K562 (cell line): ENCODE data around the gene CD82. TPM values are rescaled to one million over a fixed set of nuclear protein-coding genes. Genes with fewer than 3 reads are reported as not detected.

Experiments
- ARID3B ChIP-seq: fragments of 250-450 bp; sonication (Bioruptor Pico); IDR thresholded peaks from 2 replicates; pipeline ENCODE4 v1.4.0; 2020; ENCODE audit warnings: borderline replicate concordance
- NCOR1 ChIP-seq: fragments of 450-650 bp; IDR thresholded peaks from 2 replicates; pipeline ENCODE4 v1.6.1; 2016; ENCODE audit warnings: mild to moderate bottlenecking, moderate library complexity
- NR4A1 ChIP-seq, 2 experiments: fragments of 250-450 bp in 1 of 2; fragments of 450-650 bp in 1 of 2; sonication (Bioruptor Pico) in 1 of 2; IDR thresholded peaks; 2 replicates each; pipeline versions ENCODE4 v1.4.0 to v1.6.1; 2016 to 2020; ENCODE audit warnings: mild to moderate bottlenecking in 2 of 2, missing compliant biosample characterization in 1 of 2, missing genetic modification characterization in 1 of 2, moderate library complexity in 1 of 2
- POLR2G ChIP-seq: fragments of 200-400 bp; formaldehyde crosslinking; IDR thresholded peaks from 2 replicates; pipeline ENCODE4 v1.6.1; 2017; ENCODE audit warnings: low read depth, mild to moderate bottlenecking, antibody characterized with exemption, low read length, moderate library complexity
- RB1 ChIP-seq: fragments of 450-650 bp; IDR thresholded peaks from 2 replicates; pipeline ENCODE4 v1.6.1; 2017; ENCODE audit warnings: low read depth, mild to moderate bottlenecking
- ZNF263 ChIP-seq: sonication (generic); formaldehyde crosslinking; IDR thresholded peaks from 2 replicates; pipeline ENCODE4 v1.8.0; 2022; ENCODE audit warnings: mild to moderate bottlenecking, missing genetic modification reagents, borderline replicate concordance
- ZNF589 ChIP-seq: fragments of 200-800 bp; sonication (Bioruptor generic); IDR thresholded peaks from 2 replicates; pipeline ENCODE4 v1.6.1; 2016; ENCODE audit warnings: low read depth, missing genetic modification characterization, missing compliant biosample characterization
- polyA plus RNA-seq, 8 experiments: library from polyadenylated mRNA; depleted of rRNA in 4 of 8; stranded (reverse) in 5 of 8; unstranded in 3 of 8; fragments of >200 nt; fragmentation: Nextera tagmentation in 2 of 8; fragmentation: Illumina TruSeq in 1 of 8; extraction: Ambion mirVana in 2 of 8; extraction: Trizol in 1 of 8; gene quantifications; 2 replicates each; pipeline versions ENCODE4 v1.2.1 to v1.2.3, GENCODE V29; 2011 to 2014; ENCODE audit warnings: inconsistent platforms in 1 of 8, missing spikeins in 1 of 8
- total RNA-seq, 7 experiments: library from RNA; depleted of rRNA in 6 of 7; stranded (reverse); fragments of >200 nt in 6 of 7; fragmentation: Illumina TruSeq in 2 of 7; extraction: Trizol in 2 of 7; gene quantifications; 2 replicates each; pipeline versions ENCODE4 v1.2.1 to v1.2.3, GENCODE V29; 2011 to 2021; ENCODE audit warnings: low replicate concordance in 1 of 7
- TF ChIP-seq, protein P1 (sequence below), 2 experiments: fragments of 450-650 bp in 1 of 2; sonication (generic) in 1 of 2; formaldehyde crosslinking; conservative IDR thresholded peaks; 2 replicates each; pipeline versions ENCODE4 v1.4.0 to v1.8.1; 2020 to 2022; ENCODE audit warnings: mild to moderate bottlenecking in 1 of 2, missing genetic modification reagents in 1 of 2
- TF ChIP-seq, protein P2 (sequence below): fragments of 200-800 bp; sonication (Bioruptor generic); IDR thresholded peaks from 2 replicates; pipeline ENCODE4 v1.6.1; 2016; ENCODE audit warnings: missing genetic modification characterization, missing compliant biosample characterization

CD82 gene
- total and polyA plus RNA-seq, 9 of the 15 experiments (the other 6 are each of a cell fraction or from before 2014, with no cell fraction given), result 0.27 to 9.4 (median 3.0) TPM

DNA sequence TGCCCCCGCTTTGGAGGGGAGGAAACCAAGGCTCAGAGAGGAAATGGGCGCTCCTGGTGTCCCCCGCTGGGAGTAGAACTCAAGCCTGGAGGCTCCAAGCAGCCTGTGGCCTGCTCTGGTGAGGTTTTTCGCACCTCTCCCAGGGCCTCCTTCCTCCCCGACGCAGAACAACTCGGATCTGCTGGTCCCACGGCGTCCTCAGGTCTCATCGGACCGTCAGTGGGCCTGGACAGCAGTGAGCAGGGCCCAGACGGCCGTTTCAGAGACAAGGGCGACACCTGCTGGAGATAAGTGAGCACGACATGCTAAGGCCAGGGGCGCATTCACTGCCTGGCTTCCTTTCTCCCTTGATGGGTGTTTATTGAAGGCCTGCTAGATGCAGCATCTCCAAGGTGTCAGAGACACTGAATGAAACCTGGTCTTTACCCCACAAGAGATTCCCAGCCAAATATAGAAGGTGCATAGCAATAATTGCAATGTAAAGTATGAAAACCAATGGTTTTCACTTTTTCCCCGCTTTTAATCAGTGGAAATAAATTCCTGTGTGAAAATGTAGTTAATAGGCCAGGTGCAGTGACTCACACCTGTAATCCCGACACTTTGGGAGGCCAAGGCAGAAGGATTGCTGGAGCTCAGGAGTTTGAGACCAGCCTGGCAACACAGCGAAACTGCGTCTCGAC, 26.9 kb upstream of the CD82 start (continued):
- 0 out of 2 replicates have a peak, but pooled peaks have one; percentile 13 for TF ChIP-seq ZNF589 (CRISPR knock-in tag)
- TF ChIP-seq NCOR1, result no peak
- peak; percentile 83 for TF ChIP-seq RB1
- TF ChIP-seq, protein P1, sequence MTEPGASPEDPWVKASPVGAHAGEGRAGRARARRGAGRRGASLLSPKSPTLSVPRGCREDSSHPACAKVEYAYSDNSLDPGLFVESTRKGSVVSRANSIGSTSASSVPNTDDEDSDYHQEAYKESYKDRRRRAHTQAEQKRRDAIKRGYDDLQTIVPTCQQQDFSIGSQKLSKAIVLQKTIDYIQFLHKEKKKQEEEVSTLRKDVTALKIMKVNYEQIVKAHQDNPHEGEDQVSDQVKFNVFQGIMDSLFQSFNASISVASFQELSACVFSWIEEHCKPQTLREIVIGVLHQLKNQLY (CRISPR knock-in tag; conservative IDR thresholded peaks at IDR 0.05), result no peak
- no peak for TF ChIP-seq ARID3B
- peak; percentile 47; the same call in 1 of the 2 replicates for TF ChIP-seq POLR2G
- TF ChIP-seq ZNF263 (CRISPR knock-in tag), result peak; percentile 50; the same call in 1 of the 2 replicates
- TF ChIP-seq NR4A1 (CRISPR knock-in tag; IDR thresholded peaks at IDR 0.05), result no peak
- 0 out of 2 replicates have a peak, but pooled peaks have one; percentile 30 for TF ChIP-seq NR4A1 (tag; IDR thresholded peaks at IDR 0.05)
- TF ChIP-seq, protein P2, sequence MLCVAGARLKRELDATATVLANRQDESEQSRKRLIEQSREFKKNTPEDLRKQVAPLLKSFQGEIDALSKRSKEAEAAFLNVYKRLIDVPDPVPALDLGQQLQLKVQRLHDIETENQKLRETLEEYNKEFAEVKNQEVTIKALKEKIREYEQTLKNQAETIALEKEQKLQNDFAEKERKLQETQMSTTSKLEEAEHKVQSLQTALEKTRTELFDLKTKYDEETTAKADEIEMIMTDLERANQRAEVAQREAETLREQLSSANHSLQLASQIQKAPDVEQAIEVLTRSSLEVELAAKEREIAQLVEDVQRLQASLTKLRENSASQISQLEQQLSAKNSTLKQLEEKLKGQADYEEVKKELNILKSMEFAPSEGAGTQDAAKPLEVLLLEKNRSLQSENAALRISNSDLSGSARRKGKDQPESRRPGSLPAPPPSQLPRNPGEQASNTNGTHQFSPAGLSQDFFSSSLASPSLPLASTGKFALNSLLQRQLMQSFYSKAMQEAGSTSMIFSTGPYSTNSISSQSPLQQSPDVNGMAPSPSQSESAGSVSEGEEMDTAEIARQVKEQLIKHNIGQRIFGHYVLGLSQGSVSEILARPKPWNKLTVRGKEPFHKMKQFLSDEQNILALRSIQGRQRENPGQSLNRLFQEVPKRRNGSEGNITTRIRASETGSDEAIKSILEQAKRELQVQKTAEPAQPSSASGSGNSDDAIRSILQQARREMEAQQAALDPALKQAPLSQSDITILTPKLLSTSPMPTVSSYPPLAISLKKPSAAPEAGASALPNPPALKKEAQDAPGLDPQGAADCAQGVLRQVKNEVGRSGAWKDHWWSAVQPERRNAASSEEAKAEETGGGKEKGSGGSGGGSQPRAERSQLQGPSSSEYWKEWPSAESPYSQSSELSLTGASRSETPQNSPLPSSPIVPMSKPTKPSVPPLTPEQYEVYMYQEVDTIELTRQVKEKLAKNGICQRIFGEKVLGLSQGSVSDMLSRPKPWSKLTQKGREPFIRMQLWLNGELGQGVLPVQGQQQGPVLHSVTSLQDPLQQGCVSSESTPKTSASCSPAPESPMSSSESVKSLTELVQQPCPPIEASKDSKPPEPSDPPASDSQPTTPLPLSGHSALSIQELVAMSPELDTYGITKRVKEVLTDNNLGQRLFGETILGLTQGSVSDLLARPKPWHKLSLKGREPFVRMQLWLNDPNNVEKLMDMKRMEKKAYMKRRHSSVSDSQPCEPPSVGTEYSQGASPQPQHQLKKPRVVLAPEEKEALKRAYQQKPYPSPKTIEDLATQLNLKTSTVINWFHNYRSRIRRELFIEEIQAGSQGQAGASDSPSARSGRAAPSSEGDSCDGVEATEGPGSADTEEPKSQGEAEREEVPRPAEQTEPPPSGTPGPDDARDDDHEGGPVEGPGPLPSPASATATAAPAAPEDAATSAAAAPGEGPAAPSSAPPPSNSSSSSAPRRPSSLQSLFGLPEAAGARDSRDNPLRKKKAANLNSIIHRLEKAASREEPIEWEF (CRISPR knock-in tag), result no peak
